ENCODE data around the gene HIVEP3. TPM values are rescaled to one million over a fixed set of nuclear protein-coding genes. Genes with fewer than 3 reads are reported as not detected.

HIVEP3 gene
- polyA plus RNA-seq, 3 donors: 1.3 to 18.5 (median 4.6) TPM

- WGBS, 3 donors: 51 to 62% (median 57%) methylated on average over 8 of the region's 8 CpGs
- H3K27ac ChIP-seq (ENCODE audit: low read depth, low read length): no peak overlapping the region
These were observed 442.7 kb downstream of the HIVEP3 start for GRCh38 chr1:41475859-41476567.

DNA sequence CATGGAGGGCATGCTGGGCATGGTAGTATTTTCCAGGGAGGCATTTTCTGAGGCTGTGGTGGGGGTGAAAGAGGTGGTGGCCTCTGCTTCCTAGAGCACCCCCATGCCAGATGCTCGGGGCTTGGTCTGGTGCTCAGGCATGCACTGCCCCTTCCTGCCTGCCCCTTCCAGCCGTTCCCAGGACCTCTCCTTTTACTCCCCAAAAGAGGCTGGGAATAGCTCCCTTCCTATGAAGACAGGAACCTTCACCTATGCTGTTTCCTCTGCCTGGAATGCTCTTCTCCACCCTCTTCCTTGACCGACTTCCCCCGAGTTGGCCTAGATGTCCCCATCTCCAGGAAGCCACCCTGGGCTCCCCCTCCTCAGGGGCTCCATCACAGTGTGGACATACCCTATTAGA is 443.4 kb downstream of the HIVEP3 start:
- no peak overlapping the region for H3K27ac ChIP-seq (ENCODE audit: low read depth, low read length)
- WGBS, 3 donors: 79 to 87% (median 80%) methylated on average over 4 of the region's 4 CpGs

GRCh38 chr1:41474490-41475271 is 444.0 kb downstream of the HIVEP3 start:
- WGBS, 3 donors: 42 to 65% (median 64%) methylated on average over 17 of the region's 17 CpGs
- no peak overlapping the region for H3K27ac ChIP-seq (ENCODE audit: low read depth, low read length)

DNA sequence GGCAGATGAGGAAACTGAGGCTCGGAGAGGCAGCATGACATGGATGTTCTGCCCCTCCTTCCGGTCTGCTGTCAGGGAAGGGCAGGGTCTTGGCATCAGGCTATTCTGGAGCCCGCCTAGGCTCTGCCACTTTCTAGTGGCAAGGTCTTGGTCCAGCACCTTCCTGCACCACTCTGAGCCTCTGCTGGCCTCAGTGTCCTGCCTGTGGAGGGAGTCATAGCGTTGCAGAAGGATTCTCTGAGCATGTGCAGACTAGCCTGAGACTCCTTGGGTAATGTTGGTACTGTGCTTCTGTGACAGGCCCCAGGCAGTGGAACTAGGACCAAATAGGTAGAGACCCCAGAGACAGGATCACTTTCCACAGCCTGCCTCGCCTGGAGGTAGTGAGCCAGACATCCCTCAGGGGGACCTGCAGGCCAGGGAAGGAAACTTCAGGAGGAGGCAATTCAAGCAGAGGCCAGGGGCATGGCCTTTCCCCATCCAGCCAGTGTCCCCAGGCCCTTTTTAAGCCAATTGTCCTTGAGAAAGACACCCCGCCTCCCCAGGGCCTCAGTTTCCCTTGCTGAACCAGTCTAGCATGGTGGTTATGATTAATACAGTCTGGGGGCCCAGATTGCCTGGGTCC is 444.9 kb downstream of the HIVEP3 start:
- WGBS, 3 donors: 85 to 93% (median 91%) methylated on average over 6 of the region's 6 CpGs
- H3K27ac ChIP-seq (ENCODE audit: low read depth, low read length): no peak overlapping the region

DNA sequence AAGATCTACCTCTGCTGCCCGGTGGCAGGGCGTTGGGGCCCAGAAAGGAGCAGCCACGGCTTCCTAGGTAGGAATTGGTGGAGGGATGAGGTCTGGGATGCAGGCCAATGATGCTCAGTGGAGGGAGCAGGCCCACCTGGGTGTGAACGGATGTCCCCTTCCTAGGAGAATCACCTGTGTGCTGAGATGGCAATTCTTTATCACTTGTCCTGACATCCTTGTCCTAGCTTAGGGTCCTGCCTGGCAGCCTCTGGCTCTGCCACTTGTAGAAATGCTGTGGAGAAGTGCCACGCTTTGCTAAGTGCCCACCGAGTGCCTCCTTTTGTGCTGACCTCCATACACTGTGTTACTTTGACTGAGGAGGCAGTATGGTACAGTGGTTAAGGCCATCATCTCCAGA is 447.1 kb downstream of the HIVEP3 start:
- 83 to 86% (median 85%) methylated on average over 6 of the region's 6 CpGs for WGBS, 3 donors
- no peak overlapping the region for H3K27ac ChIP-seq (ENCODE audit: low read depth, low read length)

GRCh38 chr1:41469706-41470105 is 449.0 kb downstream of the HIVEP3 start:
- H3K27ac ChIP-seq (ENCODE audit: low read depth, low read length): no peak overlapping the region
- WGBS, 3 donors: 65 to 87% (median 67%) methylated on average over 5 of the region's 5 CpGs

- 44 to 85% (median 84%) methylated on average over 12 of the region's 12 CpGs for WGBS, 3 donors
- H3K27ac ChIP-seq (ENCODE audit: low read depth, low read length): no peak overlapping the region
These were observed 450.5 kb downstream of the HIVEP3 start for GRCh38 chr1:41468122-41468762.

DNA sequence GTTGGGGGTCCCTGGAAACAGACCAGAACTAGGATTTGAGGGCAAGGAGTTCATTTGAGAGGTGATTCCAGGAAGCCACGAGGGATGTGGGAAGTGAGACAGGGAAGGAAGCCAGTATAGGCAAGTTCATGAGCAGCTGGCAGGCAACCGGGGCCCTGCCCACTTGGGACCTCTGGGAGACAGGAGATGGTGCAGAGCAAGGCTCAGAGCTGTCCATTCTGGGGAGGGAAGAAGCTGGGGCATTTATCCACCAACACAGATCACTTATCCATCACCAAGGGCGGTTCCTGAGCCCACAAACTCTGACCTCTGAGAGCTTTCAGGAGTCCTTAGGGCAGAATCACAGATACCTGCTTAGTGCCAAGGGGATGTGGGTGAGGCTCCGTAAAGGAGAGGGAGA is 451.0 kb downstream of the HIVEP3 start:
- H3K27ac ChIP-seq (ENCODE audit: low read depth, low read length): no peak overlapping the region
- WGBS, 3 donors: 50 to 58% (median 53%) methylated on average over 4 of the region's 4 CpGs

GRCh38 chr1:41466146-41466545 is 452.6 kb downstream of the HIVEP3 start:
- 32 to 93% (median 71%) methylated on average over 5 of the region's 5 CpGs for WGBS, 3 donors
- no peak overlapping the region for H3K27ac ChIP-seq (ENCODE audit: low read depth, low read length)

GRCh38 chr1:41465741-41466140 is 453.0 kb downstream of the HIVEP3 start:
- no peak overlapping the region for H3K27ac ChIP-seq (ENCODE audit: low read depth, low read length)
- 96 to 100% (median 97%) methylated on average over 1 of the region's 1 CpG for WGBS, 3 donors

DNA sequence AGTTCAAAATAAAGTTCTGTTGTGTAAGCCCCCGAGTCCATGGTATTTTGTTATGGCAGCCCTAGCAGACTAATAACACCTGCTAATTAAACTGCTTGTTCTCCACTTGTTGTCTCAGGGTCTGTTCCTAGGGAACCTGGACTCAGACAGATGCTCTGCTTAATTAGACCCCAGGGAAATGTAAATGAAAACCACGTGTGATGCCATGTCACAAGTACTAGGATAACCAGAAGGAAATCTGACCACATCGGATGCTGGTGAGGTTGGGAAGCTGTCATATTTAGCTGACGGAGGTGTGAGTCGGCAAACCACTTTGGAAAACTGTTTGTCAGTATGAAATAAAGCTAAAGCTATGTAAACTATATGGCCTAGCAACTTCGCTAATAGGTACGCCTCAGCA is 453.8 kb downstream of the HIVEP3 start:
- H3K27ac ChIP-seq (ENCODE audit: low read depth, low read length): no peak overlapping the region
- WGBS, 3 donors: 89 to 92% (median 89%) methylated on average over 7 of the region's 7 CpGs

DNA sequence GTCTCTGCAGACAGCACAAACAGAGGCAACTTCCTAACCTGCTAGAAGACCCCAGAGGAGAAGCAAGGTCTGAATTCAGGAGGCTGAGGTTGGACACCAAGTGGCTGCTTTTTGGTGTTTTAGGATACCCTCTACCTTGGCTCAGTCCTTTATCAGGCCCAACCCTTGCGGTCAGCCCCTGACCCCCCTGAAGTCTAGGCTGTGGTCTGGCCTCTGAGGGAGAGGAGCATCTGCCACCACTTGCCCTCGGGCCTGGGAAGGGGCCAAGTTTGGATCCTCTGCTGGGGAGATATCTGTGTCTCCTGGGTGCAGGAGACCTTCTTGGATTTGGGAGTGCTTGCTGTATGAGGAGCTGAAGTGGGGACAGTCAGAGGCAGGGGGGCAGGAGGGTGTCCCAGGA is 455.2 kb downstream of the HIVEP3 start:
- H3K27ac ChIP-seq (ENCODE audit: low read depth, low read length): no peak overlapping the region
- WGBS, 3 donors: 87 to 100% (median 92%) methylated on average over 2 of the region's 2 CpGs

- 94 to 98% (median 97%) methylated on average over 2 of the region's 2 CpGs for WGBS, 3 donors
- no peak overlapping the region for H3K27ac ChIP-seq (ENCODE audit: low read depth, low read length)
These were observed 456.1 kb downstream of the HIVEP3 start for GRCh38 chr1:41462680-41463004.

DNA sequence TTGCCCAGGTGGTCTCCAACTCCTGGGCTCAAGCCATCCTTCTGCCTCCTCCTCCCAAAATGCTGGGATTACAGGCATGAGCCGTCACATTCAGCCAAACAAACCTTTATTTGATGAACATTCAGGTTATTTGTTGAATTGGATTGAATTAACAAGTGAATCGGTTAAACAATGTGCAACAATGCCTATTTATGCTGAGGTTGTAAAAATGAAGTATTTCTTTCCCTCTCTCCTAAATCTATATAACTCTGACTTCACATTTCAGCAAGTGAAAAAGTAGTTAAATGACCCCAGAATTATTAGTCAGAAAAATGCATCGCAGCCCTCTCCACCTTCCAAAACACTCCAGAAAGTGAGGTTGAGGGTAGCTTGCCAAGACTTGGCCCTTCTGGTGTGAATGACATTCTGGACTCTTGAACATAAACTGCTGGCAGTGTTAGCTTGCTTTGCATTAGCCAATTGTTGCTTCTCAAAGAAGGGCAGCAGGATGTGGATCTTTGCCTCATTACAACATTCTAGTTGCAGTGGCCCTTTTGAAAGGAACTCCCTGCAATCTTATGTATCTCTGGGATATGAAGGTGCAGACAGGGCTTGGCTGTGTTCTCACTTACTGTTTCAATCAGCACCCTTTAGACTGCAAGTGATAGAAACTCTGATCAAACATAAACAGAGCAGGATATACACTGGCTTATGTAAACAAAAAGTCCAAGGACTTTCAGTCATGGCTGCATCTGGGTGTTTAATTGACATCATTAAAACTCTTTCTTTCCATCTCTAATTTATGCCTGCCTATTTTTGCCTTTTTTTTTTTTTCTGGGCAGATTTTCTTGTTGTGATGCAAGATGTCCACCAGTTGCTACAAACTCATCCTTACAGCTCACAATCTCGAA is 456.7 kb downstream of the HIVEP3 start:
- no peak overlapping the region for H3K27ac ChIP-seq (ENCODE audit: low read depth, low read length)

DNA sequence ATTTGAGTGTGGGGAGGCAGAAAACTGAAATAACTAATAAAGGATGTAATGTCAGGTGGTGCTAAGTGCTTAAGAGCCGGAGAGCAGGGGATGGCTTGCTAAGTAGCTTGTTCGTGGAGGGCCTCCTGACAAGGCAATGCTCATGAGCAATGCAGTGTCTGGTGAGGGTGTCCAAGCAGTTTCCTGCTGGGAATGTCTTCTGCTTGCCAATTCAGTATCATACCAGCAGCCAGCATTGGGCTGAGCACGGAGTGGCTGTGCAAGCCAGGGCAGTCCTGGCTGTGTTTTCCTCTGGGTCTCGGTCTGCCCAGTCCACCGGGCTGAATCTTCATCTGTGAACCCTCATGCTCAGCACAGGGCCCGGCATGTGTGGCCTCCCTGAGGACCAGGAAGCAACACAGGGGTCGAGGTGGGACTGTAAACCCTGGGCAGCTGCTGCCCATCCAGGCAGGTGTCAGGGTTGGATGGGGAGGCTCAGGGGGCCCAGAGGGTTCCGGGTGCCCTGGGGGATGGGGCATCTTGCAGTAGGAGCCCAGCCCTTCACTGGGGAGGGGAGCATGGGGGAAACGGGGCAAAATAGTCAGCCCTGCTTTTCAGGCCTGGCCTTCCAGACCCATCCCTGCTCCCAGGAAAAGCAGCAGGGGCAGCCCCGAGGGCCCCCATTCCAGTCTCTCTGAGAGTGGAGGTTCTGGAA is 461.7 kb downstream of the HIVEP3 start:
- no peak overlapping the region for H3K27ac ChIP-seq (ENCODE audit: low read depth, low read length)
- WGBS, 3 donors: 87 to 92% (median 90%) methylated on average over 10 of the region's 10 CpGs

More for the DNA sequence above, 456.7 kb downstream of the HIVEP3 start:
- 57 to 68% (median 61%) methylated on average over 4 of the region's 4 CpGs for WGBS, 3 donors

Data from adipose tissue (tissue), 3 donors.